B cell (primary cell): ENCODE measurements around the gene GCN1. TPM values are rescaled to one million over a fixed set of nuclear protein-coding genes. Genes with fewer than 3 reads are reported as not detected.

Experiments
- ATAC-seq: fragments of 200-7000 bp; cut with Tn5 transposase; one replicate; pipeline ENCODE4 v1.10.0; 2021; ENCODE audit warnings: low read depth, mild to moderate bottlenecking, moderate number of reproducible peaks, moderate library complexity
- CTCF ChIA-PET: fragments of 350-600 bp; sonication (Branson Sonifier 250); formaldehyde crosslinking; loops from one replicate; lab custom pipeline; 2021; ENCODE audit warnings: antibody characterized with exemption, inconsistent platforms; lab: Charles Lee
- POLR2A ChIA-PET: fragments of 350-600 bp; sonication (Branson Sonifier 250); formaldehyde crosslinking; loops from one replicate; lab custom pipeline; 2021; ENCODE audit warnings: antibody characterized with exemption; lab: Charles Lee
- DNase-seq: peaks from one replicate; pipeline ENCODE4 v3.0.0; 2013
- H2AFZ ChIP-seq: 2 replicates; pipeline ENCODE4 v1.6.1; 2012; ENCODE audit warnings: mild to moderate bottlenecking, low read depth, low read length; ENCODE audit not compliant: insufficient read depth, poor library complexity, severe bottlenecking
- H3K27ac ChIP-seq, 2 donors: 1 replicate in 1 of 2; 2 replicates in 1 of 2; pipeline ENCODE4 v1.5.1; 2012 to 2013; ENCODE audit warnings: low read length in 2 of 2, mild to moderate bottlenecking in 2 of 2, moderate library complexity in 1 of 2
- H3K27me3 ChIP-seq, 4 experiments: fragments of 200-600 bp in 1 of 4; sonication (generic) in 1 of 4; replicated peaks in 1 of 4; 1 replicate in 2 of 4; 2 replicates in 2 of 4; pipeline versions ENCODE4 v1.6.1 to v1.7.0; 2013 to 2016; ENCODE audit warnings: low read length in 3 of 4, mild to moderate bottlenecking in 2 of 4, mixed read lengths in 1 of 4, moderate library complexity in 1 of 4; ENCODE audit not compliant: insufficient read depth in 4 of 4, control insufficient read depth in 3 of 4; ENCODE audit errors: control extremely low read depth in 1 of 4
- H3K36me3 ChIP-seq, 2 experiments: replicated peaks in 1 of 2; 1 replicate in 1 of 2; 2 replicates in 1 of 2; pipeline versions ENCODE4 v1.6.1 to v1.7.1; 2013; ENCODE audit warnings: low read length in 1 of 2; ENCODE audit not compliant: insufficient read depth in 2 of 2, control insufficient read depth in 1 of 2; ENCODE audit errors: control extremely low read depth in 1 of 2, extremely low read depth in 1 of 2
- H3K4me1 ChIP-seq, 2 donors: fragments of 200-600 bp in 1 of 2; sonication (generic) in 1 of 2; 1 replicate in 1 of 2; 2 replicates in 1 of 2; pipeline versions ENCODE4 v1.5.1 to v1.6.1; 2013 to 2017; ENCODE audit warnings: low read length in 2 of 2; ENCODE audit not compliant: control insufficient read depth in 2 of 2, insufficient read depth in 2 of 2
- H3K4me2 ChIP-seq: replicated peaks from 2 replicates; pipeline ENCODE3; 2012; ENCODE audit warnings: mild to moderate bottlenecking, low read depth, low read length; ENCODE audit not compliant: poor library complexity, severe bottlenecking
- H3K4me3 ChIP-seq, 5 experiments: fragments of 200-600 bp in 1 of 5; sonication (generic) in 1 of 5; 1 replicate in 3 of 5; 2 replicates in 2 of 5; pipeline versions ENCODE4 v1.5.1 to v1.7.0; 2011 to 2016; ENCODE audit warnings: low read length in 4 of 5, mild to moderate bottlenecking in 4 of 5, low read depth in 2 of 5, control low read depth in 1 of 5, moderate library complexity in 1 of 5; ENCODE audit not compliant: insufficient read depth in 1 of 5; ENCODE audit errors: control extremely low read depth in 1 of 5, extremely low read depth in 1 of 5
- H3K79me2 ChIP-seq: fragments of 200-600 bp; sonication (generic); one replicate; pipeline ENCODE4 v1.6.0; 2016; ENCODE audit warnings: low read length; ENCODE audit not compliant: control insufficient read depth, insufficient read depth
- H3K9ac ChIP-seq: fragments of 200-600 bp; sonication (generic); 2 replicates; pipeline ENCODE4 v1.6.1; 2017; ENCODE audit warnings: mild to moderate bottlenecking, low read length, moderate library complexity
- H3K9me3 ChIP-seq, 3 donors: one replicate each; pipeline versions ENCODE4 v1.6.1 to v1.7.1; 2013; ENCODE audit warnings: low read length in 2 of 3; ENCODE audit not compliant: control insufficient read depth in 2 of 3, insufficient read depth in 1 of 3; ENCODE audit errors: control extremely low read depth in 1 of 3
- H4K20me1 ChIP-seq: 2 replicates; pipeline ENCODE4 v1.6.0; 2012; ENCODE audit warnings: mild to moderate bottlenecking, low read length; ENCODE audit not compliant: insufficient read depth, control insufficient read depth, poor library complexity, severe bottlenecking
- H3K27ac Mint-ChIP-seq: one replicate; pipeline ENCODE4 v1.8.0; 2021; ENCODE audit warnings: mixed read lengths
- H3K27me3 Mint-ChIP-seq: one replicate; pipeline ENCODE4 v1.8.0; 2021; ENCODE audit warnings: mixed read lengths
- H3K4me1 Mint-ChIP-seq: one replicate; pipeline ENCODE4 v1.8.0; 2021; ENCODE audit warnings: mixed read lengths
- H3K4me3 Mint-ChIP-seq: one replicate; pipeline ENCODE4 v1.8.0; 2021; ENCODE audit warnings: mixed read lengths
- H3K9me3 Mint-ChIP-seq: one replicate; pipeline ENCODE4 v1.8.0; 2022; ENCODE audit warnings: mixed read lengths; ENCODE audit not compliant: insufficient read depth
- EZH2 ChIP-seq: IDR thresholded peaks from 2 replicates; pipeline ENCODE4 v1.6.1; 2012; ENCODE audit warnings: borderline replicate concordance, low read depth, mild to moderate bottlenecking, moderate library complexity, low read length; ENCODE audit not compliant: insufficient read depth, poor library complexity, severe bottlenecking
- WGBS: methylation state at CpG from one replicate; pipeline ENCODE4 v1.1.5; 2013; ENCODE audit warnings: missing lambda C conversion rate; ENCODE audit not compliant: insufficient coverage; 5-methylcytosine and 5-hydroxymethylcytosine counted together
- intact Hi-C: fragments of 100-400 bp; cut with micrococcal nuclease; formaldehyde crosslinking; loops from one replicate; pipeline ENCODE4 v1.10.0; 2022
- polyA plus RNA-seq: library from polyadenylated mRNA; depleted of rRNA; stranded (reverse); fragments of >200 nt; gene quantifications from 2 replicates; pipeline ENCODE4 v1.2.3, GENCODE V29; 2012
- total RNA-seq, 2 donors: library from RNA; stranded (reverse); fragments of 120-200 nt in 1 of 2; gene quantifications; 1 replicate in 1 of 2; 2 replicates in 1 of 2; pipeline versions ENCODE4 v1.2.3 to v1.2.4, GENCODE V29; 2013 to 2022
- TF ChIP-seq, protein P1 (sequence below): fragments of 200-600 bp; IDR thresholded peaks from one replicate; pipeline ENCODE4 v1.8.0; 2022; ENCODE audit warnings: antibody characterized with exemption, mild to moderate bottlenecking

The GCN1 gene
- total and polyA plus RNA-seq, 2 donors (not counting 1 experiment from before 2014, with no cell fraction given) = 41.3 to 127 TPM

DNA sequence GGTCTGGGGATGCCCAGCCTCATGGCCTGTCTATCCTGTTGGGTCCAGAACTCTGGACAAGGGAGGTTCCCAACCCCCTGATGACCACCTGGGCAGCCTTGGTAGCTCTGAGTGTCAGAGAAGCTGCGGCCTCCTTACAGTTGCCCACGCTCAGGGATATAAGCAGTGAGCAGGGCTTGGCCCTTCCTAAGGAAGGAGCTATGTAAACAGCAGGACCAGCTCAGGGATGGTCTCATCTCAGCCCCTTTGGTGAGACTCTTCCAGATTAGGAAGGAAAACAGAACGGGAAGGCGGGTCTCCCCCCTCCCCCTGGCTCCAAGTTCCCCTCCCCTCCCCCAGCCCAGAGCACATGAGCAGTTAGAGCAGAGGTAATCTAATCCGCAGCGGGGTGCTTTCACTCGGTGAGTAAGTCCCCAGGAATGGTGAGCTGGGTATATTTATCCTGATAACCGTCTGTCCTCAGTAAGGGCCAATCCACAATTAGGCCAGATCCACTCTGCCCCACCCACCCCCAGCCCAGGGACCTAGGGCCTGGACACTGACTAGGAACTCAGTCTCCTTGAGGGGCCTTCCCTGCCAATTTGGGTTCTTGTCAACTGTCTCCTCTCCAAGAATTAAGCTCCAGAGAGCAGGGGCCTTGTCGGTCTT lies 35.9 kb upstream of the GCN1 start:
- H3K9me3 Mint-ChIP-seq = no peaks in the 10 kb centered on the region
- no peak for ATAC-seq
- no peak for DNase-seq
- Histone ChIP-seq H3K36me3 (no peaks in the 10 kb centered on the region), H3K27ac (no peak overlapping the region), H3K4me2 (no peak overlapping the region), H3K9ac (no peak overlapping the region), H3K27me3 (peaks cover 0 to 87% (median 43%) of the 10 kb centered on the region in 4 experiments), H3K9me3 (peaks cover 0 to 13% (median 0%) of the 10 kb centered on the region in 3 donors), H3K4me3 (no peak overlapping the region), H3K4me1 (peaks cover 48 to 49% of the 10 kb centered on the region in 2 donors), H3K79me2 (peaks cover 7% of the 10 kb centered on the region), H4K20me1 (peaks cover 12% of the 10 kb centered on the region), H2AFZ (no peak overlapping the region)
- ChIA-PET CTCF (interaction anchor here (0.9 to 11.5 kb wide), 7 partner anchors 12 to 199 kb away, joined by 3 to 313 read pairs (median 5); partner anchors contain the start of genes PXN and RPLP0), POLR2A (interaction anchor here (0.5 to 0.6 kb wide), 3 partner anchors 12 to 1960 kb away, joined by 3 to 6 read pairs (median 3); no protein-coding TSS in a partner anchor)
- peaks cover 48% of the 10 kb centered on the region for H3K27me3 Mint-ChIP-seq
- no peak overlapping the region for H3K4me3 Mint-ChIP-seq
- no peak overlapping the region for H3K27ac Mint-ChIP-seq
- WGBS = 96% methylated on average over 2 of the region's 9 CpGs
- TF ChIP-seq, protein P1, sequence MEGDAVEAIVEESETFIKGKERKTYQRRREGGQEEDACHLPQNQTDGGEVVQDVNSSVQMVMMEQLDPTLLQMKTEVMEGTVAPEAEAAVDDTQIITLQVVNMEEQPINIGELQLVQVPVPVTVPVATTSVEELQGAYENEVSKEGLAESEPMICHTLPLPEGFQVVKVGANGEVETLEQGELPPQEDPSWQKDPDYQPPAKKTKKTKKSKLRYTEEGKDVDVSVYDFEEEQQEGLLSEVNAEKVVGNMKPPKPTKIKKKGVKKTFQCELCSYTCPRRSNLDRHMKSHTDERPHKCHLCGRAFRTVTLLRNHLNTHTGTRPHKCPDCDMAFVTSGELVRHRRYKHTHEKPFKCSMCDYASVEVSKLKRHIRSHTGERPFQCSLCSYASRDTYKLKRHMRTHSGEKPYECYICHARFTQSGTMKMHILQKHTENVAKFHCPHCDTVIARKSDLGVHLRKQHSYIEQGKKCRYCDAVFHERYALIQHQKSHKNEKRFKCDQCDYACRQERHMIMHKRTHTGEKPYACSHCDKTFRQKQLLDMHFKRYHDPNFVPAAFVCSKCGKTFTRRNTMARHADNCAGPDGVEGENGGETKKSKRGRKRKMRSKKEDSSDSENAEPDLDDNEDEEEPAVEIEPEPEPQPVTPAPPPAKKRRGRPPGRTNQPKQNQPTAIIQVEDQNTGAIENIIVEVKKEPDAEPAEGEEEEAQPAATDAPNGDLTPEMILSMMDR = no peak
- no peak for TF ChIP-seq EZH2
- peaks cover 38% of the 10 kb centered on the region for H3K4me1 Mint-ChIP-seq
- intact Hi-C loops = no loop called here
